NCI-H128 (cell line): ENCODE data around the gene SLC25A40.
"Not testable (repeated sequence)": the region's sequence is repeated elsewhere in the genome, so short reads cannot be mapped to it uniquely, and the experiment has no call there.

ENCODE experiments used
- DNase-seq: peaks from one replicate; lab custom pipeline; 2025; ENCODE audit not compliant: unreplicated experiment; lab: John Stamatoyannopoulos, UW

SLC25A40 gene

GRCh38 chr7:87873328-87873727 lies 2.8 kb downstream of the SLC25A40 start:
- DNase-seq: not testable (repeated sequence)

DNA sequence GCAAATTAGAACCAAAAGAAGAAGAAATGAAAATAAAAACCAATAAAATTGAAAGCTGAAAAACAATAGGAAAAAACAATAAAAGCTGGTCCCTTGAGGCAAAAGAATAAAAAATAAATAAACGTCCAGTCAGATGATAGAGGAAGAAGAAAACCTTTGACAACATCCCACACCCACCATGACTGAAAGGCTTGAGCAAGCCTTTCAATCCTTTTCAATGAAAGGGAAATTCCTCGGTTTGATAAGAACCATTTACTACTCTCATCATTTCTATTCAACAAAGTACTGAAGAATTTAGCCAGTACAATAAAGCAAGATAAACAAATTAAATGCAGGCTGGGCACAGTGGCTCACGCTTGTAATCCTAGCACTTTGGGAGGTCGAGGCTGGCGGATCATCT lies 3.8 kb downstream of the SLC25A40 start:
- no peak for DNase-seq

- DNase-seq: no peak
These were observed 5.7 kb downstream of the SLC25A40 start for GRCh38 chr7:87870471-87870870.

DNA sequence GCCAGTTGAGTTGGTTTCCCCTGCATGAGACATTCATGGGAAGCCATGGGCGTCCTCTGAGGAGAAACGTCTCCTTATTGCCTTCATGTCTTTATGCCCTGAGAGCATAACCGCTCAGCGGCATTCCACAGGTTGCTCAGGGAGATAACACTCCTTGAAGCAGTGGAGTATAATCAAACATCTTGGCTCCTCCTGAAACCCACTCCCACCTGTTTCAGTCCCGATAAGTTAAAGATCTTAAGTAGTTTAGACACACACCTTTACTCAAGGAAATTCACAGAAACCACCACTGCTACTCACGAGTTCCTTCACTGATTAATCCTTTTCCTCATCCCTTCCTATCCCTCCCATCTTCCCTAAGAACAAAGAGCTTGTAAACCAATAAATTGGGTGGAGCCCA lies 9.6 kb downstream of the SLC25A40 start:
- not testable (repeated sequence) for DNase-seq

DNA sequence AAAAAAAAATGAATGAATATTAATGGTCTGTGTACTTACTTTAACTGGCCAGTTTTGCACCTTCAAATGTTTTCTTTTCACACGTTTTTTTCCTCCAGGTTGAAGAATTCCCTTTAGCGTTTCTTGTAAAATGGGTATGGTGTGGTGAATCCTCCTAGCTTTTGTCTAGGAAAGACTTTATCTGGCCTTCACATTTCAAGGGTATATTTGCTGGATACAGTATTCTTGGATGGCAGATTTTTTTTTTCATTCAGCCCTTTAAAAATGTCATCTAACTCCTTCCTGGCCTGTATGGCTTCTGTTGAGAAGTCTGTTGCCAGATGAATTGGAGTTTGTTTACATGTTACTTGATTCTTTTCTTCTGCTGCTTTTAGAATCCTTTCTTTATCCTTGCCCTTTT lies 10.1 kb downstream of the SLC25A40 start:
- DNase-seq: no peak

DNA sequence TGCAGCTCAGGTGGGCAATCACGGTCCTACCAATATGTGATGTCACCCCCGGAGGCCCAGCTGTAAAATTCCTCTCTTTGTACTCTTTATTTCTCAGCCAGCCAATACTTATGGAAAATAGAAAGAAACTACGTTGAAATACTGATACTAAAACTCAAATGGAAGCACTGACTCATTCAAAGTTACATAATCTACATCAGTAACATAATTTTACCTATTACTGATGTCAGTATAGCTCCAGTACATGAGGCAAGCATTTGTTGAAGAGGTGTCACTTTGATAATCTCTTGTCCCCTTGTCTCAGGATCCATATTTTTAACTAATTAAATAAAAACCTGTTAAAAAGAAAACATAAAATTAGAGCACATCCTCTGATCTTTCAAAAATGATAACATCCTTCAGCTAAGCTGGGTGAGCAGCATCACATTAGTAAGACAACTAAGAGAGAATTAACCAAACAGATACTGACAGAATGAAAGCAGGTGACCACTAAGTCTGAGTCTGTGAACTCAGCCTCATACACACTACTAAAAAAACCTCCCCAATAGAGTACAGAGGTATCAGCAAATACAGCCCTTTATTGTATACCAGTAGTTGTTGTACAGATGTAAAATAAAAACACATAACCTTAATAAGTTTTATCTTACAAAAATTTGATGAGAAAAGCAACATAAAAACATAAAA lies 17.6 kb downstream of the SLC25A40 start:
- DNase-seq: no peak

DNA sequence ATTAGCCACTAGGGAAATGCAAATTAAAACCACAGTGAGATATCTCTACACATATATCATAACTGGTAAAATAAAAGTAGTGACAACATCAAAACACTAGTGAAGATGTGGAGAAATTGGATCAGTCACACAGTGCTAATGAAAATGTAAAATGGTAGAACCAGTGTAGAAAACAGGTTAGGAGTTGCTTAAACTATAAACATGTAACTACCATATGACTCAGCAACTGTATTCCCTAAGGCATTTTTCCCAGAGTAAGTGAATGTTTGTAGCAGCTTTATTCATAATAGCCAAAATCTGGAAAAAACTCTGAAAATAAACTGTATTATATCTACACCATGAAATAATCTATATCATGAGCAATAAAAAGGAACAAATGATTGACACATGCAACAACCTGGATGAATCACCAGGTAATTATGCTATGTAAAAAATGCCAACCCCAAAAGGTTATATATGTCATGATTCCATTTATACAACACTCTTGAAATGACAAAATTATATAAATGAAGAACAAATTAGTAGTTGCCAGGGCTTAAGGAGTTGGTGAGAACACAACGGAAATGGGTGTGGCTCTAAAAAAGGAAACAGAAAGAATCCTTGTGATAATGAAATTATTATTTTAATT lies 22.8 kb downstream of the SLC25A40 start:
- DNase-seq: no peak

DNA sequence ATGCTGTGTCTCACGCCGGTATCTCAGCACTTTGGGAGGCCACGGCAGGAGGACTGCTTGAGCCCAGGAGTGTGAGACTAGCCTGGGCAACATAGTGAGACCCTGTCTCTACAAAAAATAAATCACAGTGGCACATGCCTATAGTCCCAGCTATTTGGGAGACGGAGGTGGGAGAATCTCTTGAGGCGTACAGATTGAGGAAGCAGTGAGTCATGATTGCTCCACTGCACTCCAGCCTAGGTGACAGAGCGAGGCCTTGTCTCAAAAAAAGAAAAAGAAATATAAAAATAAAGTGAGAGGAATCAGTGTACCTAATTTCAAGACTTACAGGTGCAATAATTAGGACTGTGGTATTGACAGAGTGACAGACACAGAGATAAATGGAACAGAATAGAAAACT lies 23.9 kb downstream of the SLC25A40 start:
- DNase-seq: no peak

- no peak for DNase-seq
These were observed 25.1 kb downstream of the SLC25A40 start for GRCh38 chr7:87850836-87851593.

DNA sequence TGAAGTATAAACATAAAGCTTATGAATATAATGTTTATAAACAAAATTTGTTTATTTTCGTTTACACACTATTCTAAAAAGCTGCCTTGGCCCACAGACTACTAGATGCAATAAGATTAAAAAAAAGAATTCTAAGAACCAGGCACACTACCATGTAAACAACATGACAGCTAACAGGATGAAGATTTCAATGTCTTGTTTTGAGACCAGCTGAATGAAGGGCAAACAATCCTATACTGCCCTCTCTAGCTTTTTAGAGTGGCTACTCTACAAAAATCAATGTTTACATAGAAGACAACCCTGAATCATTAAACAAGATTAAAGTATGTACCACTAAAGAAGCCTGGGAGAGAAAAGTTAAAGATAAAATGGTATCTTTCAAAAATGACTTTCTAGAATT lies 38.6 kb downstream of the SLC25A40 start:
- no peak for DNase-seq

GRCh38 chr7:87833130-87833529 lies 43.0 kb downstream of the SLC25A40 start:
- DNase-seq: no peak

- no peak for DNase-seq
These were observed 45.1 kb downstream of the SLC25A40 start for GRCh38 chr7:87831097-87831496.

GRCh38 chr7:87828383-87828782 lies 47.8 kb downstream of the SLC25A40 start:
- DNase-seq: not testable (repeated sequence)

DNA sequence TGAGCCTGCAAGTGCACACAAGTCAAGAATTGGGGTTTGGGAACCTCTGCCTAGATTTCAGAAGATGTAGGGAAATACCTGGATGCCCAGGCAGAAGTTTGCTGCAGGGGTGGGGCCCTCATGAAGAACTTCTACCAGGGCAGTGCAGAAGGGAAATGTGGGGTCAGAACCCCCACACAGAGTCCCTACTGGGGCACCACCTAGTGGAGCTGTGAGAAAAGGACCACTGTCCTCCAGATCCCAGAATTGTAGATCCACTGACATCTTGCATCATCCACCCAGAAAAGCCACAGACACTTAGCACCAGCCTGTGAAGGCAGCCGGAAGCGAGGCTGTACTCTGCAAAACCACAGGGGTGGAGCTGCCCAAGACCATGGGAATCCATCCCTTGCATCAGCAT lies 50.8 kb downstream of the SLC25A40 start:
- DNase-seq: not testable (repeated sequence)

DNA sequence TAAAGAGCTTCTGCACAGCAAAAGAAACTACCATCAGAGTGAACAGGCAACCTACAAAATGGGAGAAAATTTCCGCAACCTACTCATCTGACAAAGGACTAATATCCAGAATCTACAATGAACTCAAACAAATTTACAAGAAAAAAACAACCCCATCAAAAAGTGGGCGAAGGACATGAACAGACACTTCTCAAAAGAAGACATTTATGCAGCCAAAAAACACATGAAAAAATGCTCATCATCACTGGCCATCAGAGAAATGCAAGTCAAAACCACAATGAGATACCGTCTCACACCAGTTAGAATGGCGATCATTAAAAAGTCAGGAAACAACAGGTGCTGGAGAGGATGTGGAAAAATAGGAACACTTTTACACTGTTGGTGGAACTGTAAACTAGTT lies 54.1 kb downstream of the SLC25A40 start:
- not testable (repeated sequence) for DNase-seq

- no peak for DNase-seq
These were observed 57.8 kb downstream of the SLC25A40 start for GRCh38 chr7:87818336-87818735.

GRCh38 chr7:87816389-87816788 lies 59.8 kb downstream of the SLC25A40 start:
- DNase-seq: no peak

DNA sequence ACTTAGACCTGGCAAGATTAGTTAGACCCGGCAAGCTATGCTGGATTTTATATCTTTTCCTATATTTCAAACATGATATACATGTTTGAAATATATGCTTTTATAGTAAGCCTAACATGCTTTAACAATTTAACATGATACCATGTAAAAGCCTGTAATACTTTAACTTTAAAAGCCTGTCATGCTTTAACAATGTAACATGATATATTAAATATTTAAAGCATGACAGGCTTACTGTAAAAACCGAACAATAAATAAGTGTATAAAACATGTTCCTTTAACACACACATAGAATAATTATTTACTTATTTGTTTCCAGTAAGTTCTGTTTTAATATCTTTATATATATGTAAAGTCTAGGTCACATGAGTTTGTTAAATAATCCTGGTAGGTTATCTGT lies 65.4 kb downstream of the SLC25A40 start:
- no peak for DNase-seq

- no peak for DNase-seq
These were observed 66.0 kb downstream of the SLC25A40 start for GRCh38 chr7:87810130-87810529.

GRCh38 chr7:87806150-87806549 lies 70.0 kb downstream of the SLC25A40 start:
- no peak for DNase-seq

- DNase-seq: no peak
These were observed 78.3 kb downstream of the SLC25A40 start for GRCh38 chr7:87797798-87798403.

DNA sequence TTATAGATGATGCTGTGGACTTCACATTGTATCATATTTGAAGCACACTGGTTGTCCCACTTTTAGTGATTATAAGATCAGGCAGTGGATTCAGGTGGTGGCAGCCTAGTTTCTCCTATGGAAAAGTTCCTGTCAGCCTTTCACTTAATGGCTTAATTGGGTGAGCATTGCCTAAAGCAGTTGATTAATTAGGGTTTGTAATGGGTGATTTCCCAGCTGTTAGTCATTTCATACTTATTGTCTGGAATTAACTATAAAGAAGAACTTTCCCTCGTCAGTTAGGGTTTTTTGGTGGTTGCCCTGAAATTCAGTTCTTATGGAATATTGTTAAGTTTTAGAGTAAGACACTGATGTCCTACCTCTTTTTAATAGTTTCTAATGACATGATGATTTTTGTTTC lies 78.8 kb downstream of the SLC25A40 start:
- no peak for DNase-seq
